Cardiac muscle cell (in vitro differentiated cells and primary cell): ENCODE data around the gene TAOK3. TPM values are rescaled to one million over a fixed set of nuclear protein-coding genes. Genes with fewer than 3 reads are reported as not detected.
"Not testable (repeated sequence)": the region's sequence is repeated elsewhere in the genome, so short reads cannot be mapped to it uniquely, and the experiment has no call there.

Source experiments
- DNase-seq, 2 donors: peaks; one replicate each; pipeline versions ENCODE4 v3.0.0 to v3.0.0-alpha.2; 2010 to 2017; ENCODE audit warnings: low read depth in 1 of 2, low spot score in 1 of 2
- H3K27ac ChIP-seq: fragments of 200-600 bp; sonication (generic); 2 replicates; pipeline ENCODE4 v1.5.1; 2016
- H3K27me3 ChIP-seq: fragments of 200-600 bp; sonication (generic); 2 replicates; pipeline ENCODE4 v1.6.0; 2016; ENCODE audit warnings: control low read depth
- H3K36me3 ChIP-seq: fragments of 200-600 bp; sonication (generic); 2 replicates; pipeline ENCODE4 v1.5.1; 2016; ENCODE audit warnings: control low read depth
- H3K4me1 ChIP-seq: fragments of 200-600 bp; sonication (generic); 2 replicates; pipeline ENCODE4 v1.8.1; 2017; ENCODE audit warnings: low read depth, mild to moderate bottlenecking, mixed run types
- H3K4me3 ChIP-seq: fragments of 200-600 bp; sonication (generic); 2 replicates; pipeline ENCODE4 v1.5.1; 2016; ENCODE audit warnings: mild to moderate bottlenecking
- H3K9me3 ChIP-seq: fragments of 200-600 bp; sonication (generic); 2 replicates; pipeline ENCODE4 v1.5.1; 2017; ENCODE audit warnings: low read depth, mild to moderate bottlenecking, control low read depth
- CTCF ChIP-seq: IDR thresholded peaks from 2 replicates; pipeline ENCODE4 v1.5.1; 2012; ENCODE audit warnings: low read depth, mild to moderate bottlenecking, low read length
- polyA plus RNA-seq: library from polyadenylated mRNA; unstranded; fragments of >200 nt; fragmentation: Nextera tagmentation; extraction: Ambion mirVana; gene quantifications from 2 replicates; pipeline ENCODE4 v1.2.1, GENCODE V29; 2016
- total RNA-seq: library from RNA; depleted of rRNA; stranded (reverse); fragments of >200 nt; gene quantifications from 2 replicates; pipeline ENCODE4 v1.2.3, GENCODE V29; 2016

Gene TAOK3
- total and polyA plus RNA-seq, 2 experiments from 2014 or later, result 10.5 to 13.9 TPM

- no peaks in the 10 kb centered on the region for H3K27me3 ChIP-seq
- H3K9me3 ChIP-seq, result no peaks in the 10 kb centered on the region
- no peaks in the 10 kb centered on the region for H3K36me3 ChIP-seq
- no peak for TF ChIP-seq CTCF
- H3K4me1 ChIP-seq, result peaks cover 8% of the 10 kb centered on the region
- DNase-seq, result peak in 1 of 2 donors; percentile 16
- H3K27ac ChIP-seq, result peak overlapping the region; percentile 60
- no peak overlapping the region for H3K4me3 ChIP-seq
Observed at GRCh38 chr12:118290130-118290529, 82.6 kb downstream of the TAOK3 start.

- Histone ChIP-seq H3K36me3 (no peaks in the 10 kb centered on the region), H3K4me3 (no peak overlapping the region), H3K27me3 (no peaks in the 10 kb centered on the region), H3K27ac (no peak overlapping the region), H3K4me1 (peaks cover 8% of the 10 kb centered on the region), H3K9me3 (no peaks in the 10 kb centered on the region)
- DNase-seq, result no peak
- TF ChIP-seq CTCF, result no peak
Observed at GRCh38 chr12:118288174-118288573, 84.5 kb downstream of the TAOK3 start.

GRCh38 chr12:118287728-118288127, 85.0 kb downstream of the TAOK3 start:
- Histone ChIP-seq H3K27ac (no peak overlapping the region), H3K4me3 (no peak overlapping the region), H3K4me1 (peaks cover 8% of the 10 kb centered on the region), H3K27me3 (no peaks in the 10 kb centered on the region), H3K36me3 (no peaks in the 10 kb centered on the region), H3K9me3 (no peaks in the 10 kb centered on the region)
- DNase-seq, result no peak
- no peak for TF ChIP-seq CTCF

GRCh38 chr12:118282767-118283166, 89.9 kb downstream of the TAOK3 start:
- DNase-seq, result no peak

GRCh38 chr12:118278288-118278687, 94.4 kb downstream of the TAOK3 start:
- not testable (repeated sequence) for H3K4me1 ChIP-seq, H3K9me3 ChIP-seq, H3K27me3 ChIP-seq, DNase-seq, H3K27ac ChIP-seq, H3K36me3 ChIP-seq, H3K4me3 ChIP-seq

More at GRCh38 chr12:118282767-118283166, 89.9 kb downstream of the TAOK3 start:
- TF ChIP-seq CTCF, result no peak
- H3K27ac ChIP-seq, result no peak overlapping the region
- peaks cover 1% of the 10 kb centered on the region for H3K4me1 ChIP-seq
- H3K4me3 ChIP-seq, result no peak overlapping the region
- peaks cover 2% of the 10 kb centered on the region for H3K36me3 ChIP-seq
- H3K9me3 ChIP-seq, result no peaks in the 10 kb centered on the region
- no peaks in the 10 kb centered on the region for H3K27me3 ChIP-seq

- Histone ChIP-seq H3K4me3 (no peak overlapping the region), H3K36me3 (no peaks in the 10 kb centered on the region), H3K9me3 (no peaks in the 10 kb centered on the region), H3K4me1 (no peaks in the 10 kb centered on the region), H3K27me3 (no peaks in the 10 kb centered on the region), H3K27ac (no peak overlapping the region)
- no peak for TF ChIP-seq CTCF
- DNase-seq, result no peak
Observed at GRCh38 chr12:118274066-118274465, 98.6 kb downstream of the TAOK3 start.
